ENCODE data around the gene HSF4.

Gene HSF4

GRCh38 chr16:67128417-67128816 is 36.1 kb upstream of the HSF4 start:
- no peak for DNase-seq (ENCODE audit: low read depth, low spot score)
- ChIA-PET POLR2A (no interaction called here), CTCF (interaction anchor here (0.8 to 3.5 kb wide), 5 partner anchors 8 to 151 kb away, joined by 4 to 22 read pairs (median 8); no protein-coding TSS in a partner anchor)
- no peak overlapping the region for H3K4me3 ChIP-seq (ENCODE audit: low read depth, low read length)
- TF ChIP-seq CTCF (IDR thresholded peaks at IDR 0.05; ENCODE audit: insufficient read depth, low read length, missing control alignments), result no peak

- POLR2A ChIA-PET, result no interaction called here
- CTCF ChIA-PET, result interaction anchor here (0.8 to 3.5 kb wide), 8 partner anchors 9 to 151 kb away, joined by 3 to 22 read pairs (median 6); partner anchors contain the start of gene B3GNT9
Observed at GRCh38 chr16:67128887-67129286, 35.7 kb upstream of the HSF4 start.

GRCh38 chr16:67129422-67129821 is 35.1 kb upstream of the HSF4 start:
- DNase-seq (ENCODE audit: low read depth, low spot score), result no peak
- ChIA-PET CTCF (interaction anchor here (0.8 to 3.5 kb wide), 8 partner anchors 9 to 152 kb away, joined by 3 to 22 read pairs (median 6); partner anchors contain the start of gene B3GNT9), POLR2A (no interaction called here)
- no peak overlapping the region for H3K4me3 ChIP-seq (ENCODE audit: low read depth, low read length)
- no peak for TF ChIP-seq CTCF (IDR thresholded peaks at IDR 0.05; ENCODE audit: insufficient read depth, low read length, missing control alignments)

More at GRCh38 chr16:67128887-67129286, 35.7 kb upstream of the HSF4 start:
- no peak for TF ChIP-seq CTCF (IDR thresholded peaks at IDR 0.05; ENCODE audit: insufficient read depth, low read length, missing control alignments)
- H3K4me3 ChIP-seq (ENCODE audit: low read depth, low read length), result no peak overlapping the region
- no peak for DNase-seq (ENCODE audit: low read depth, low spot score)

- POLR2A ChIA-PET, result no interaction called here
Observed at GRCh38 chr16:67137605-67138004, 26.9 kb upstream of the HSF4 start.

GRCh38 chr16:67141391-67141790 is 23.2 kb upstream of the HSF4 start:
- no peak for TF ChIP-seq CTCF (IDR thresholded peaks at IDR 0.05; ENCODE audit: insufficient read depth, low read length, missing control alignments)
- ChIA-PET POLR2A (interaction anchor here (0.9 to 1.2 kb wide), 2 partner anchors 9 to 26 kb away, joined by 3 to 4 read pairs; partner anchors contain the start of gene B3GNT9), CTCF (interaction anchor here (0.8 to 9.3 kb wide), 8 partner anchors 10 to 187 kb away, joined by 3 to 91 read pairs (median 6); partner anchors contain the start of genes B3GNT9, CES3 and NOL3)
- no peak overlapping the region for H3K4me3 ChIP-seq (ENCODE audit: low read depth, low read length)
- no peak for DNase-seq (ENCODE audit: low read depth, low spot score)

More at GRCh38 chr16:67137605-67138004, 26.9 kb upstream of the HSF4 start:
- CTCF ChIA-PET, result interaction anchor here (0.5 to 9.3 kb wide), 7 partner anchors 13 to 176 kb away, joined by 3 to 91 read pairs (median 3); partner anchors contain the start of genes CES3 and PHAF1
- TF ChIP-seq CTCF (IDR thresholded peaks at IDR 0.05; ENCODE audit: insufficient read depth, low read length, missing control alignments), result no peak
- H3K4me3 ChIP-seq (ENCODE audit: low read depth, low read length), result no peak overlapping the region
- DNase-seq (ENCODE audit: low read depth, low spot score), result no peak

GRCh38 chr16:67142342-67142741 is 22.2 kb upstream of the HSF4 start:
- DNase-seq (ENCODE audit: low read depth, low spot score), result no peak
- POLR2A ChIA-PET, result interaction anchor here (1.2 kb wide), 1 partner anchor 8 kb away, joined by 4 read pairs; the partner anchor contains the start of gene B3GNT9
- CTCF ChIA-PET, result interaction anchor here (0.8 to 9.3 kb wide), 4 partner anchors 14 to 188 kb away, joined by 3 to 91 read pairs (median 8); no protein-coding TSS in a partner anchor
- no peak overlapping the region for H3K4me3 ChIP-seq (ENCODE audit: low read depth, low read length)
- TF ChIP-seq CTCF (IDR thresholded peaks at IDR 0.05; ENCODE audit: insufficient read depth, low read length, missing control alignments), result no peak

All from AG04449 (cell line).